Measurements from ENCODE around the gene KIF5C.

DNA sequence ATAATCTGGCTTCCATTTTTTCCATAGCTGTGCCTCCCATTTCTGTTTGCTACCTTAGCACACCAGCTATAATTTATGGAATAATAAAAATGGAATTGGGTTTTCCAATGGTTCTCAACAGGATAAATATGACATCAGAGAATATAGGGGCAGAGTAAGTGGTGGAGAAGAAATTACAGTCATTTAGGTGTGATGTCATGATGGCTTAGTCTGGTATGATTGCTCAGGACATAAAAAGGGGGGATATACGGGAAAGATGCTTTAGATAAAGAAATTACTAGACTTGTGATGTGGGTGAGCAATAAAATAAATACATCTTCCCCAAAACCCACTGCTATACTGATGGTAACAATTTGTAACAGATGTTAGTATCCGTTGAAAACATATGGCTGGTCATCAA, 21.6 kb upstream of the KIF5C start:
- no peak for TF ChIP-seq POLR2AphosphoS5 (IDR thresholded peaks at IDR 0.05)
- no peak for TF ChIP-seq POLR2A (IDR thresholded peaks at IDR 0.05)
